Skeletal muscle tissue (tissue), 4 donors: ENCODE results near the gene ANAPC2. TPM values are rescaled to one million over a fixed set of nuclear protein-coding genes. Genes with fewer than 3 reads are reported as not detected.

ENCODE experiments used
- H3K27ac ChIP-seq: one replicate; pipeline ENCODE4 v1.7.0; 2013; ENCODE audit warnings: mild to moderate bottlenecking, low read depth, low read length, inconsistent platforms
- H3K27me3 ChIP-seq, 3 donors: one replicate each; pipeline ENCODE4 v1.7.0; 2013; ENCODE audit warnings: low read length in 3 of 3; ENCODE audit not compliant: control insufficient read depth in 3 of 3, insufficient read depth in 3 of 3
- H3K36me3 ChIP-seq, 3 donors: one replicate each; pipeline ENCODE4 v1.7.0; 2013; ENCODE audit warnings: low read length in 3 of 3; ENCODE audit not compliant: control insufficient read depth in 3 of 3, insufficient read depth in 3 of 3
- H3K4me1 ChIP-seq, 3 donors: one replicate each; pipeline ENCODE4 v1.7.0; 2013; ENCODE audit warnings: low read length in 3 of 3, mild to moderate bottlenecking in 3 of 3; ENCODE audit not compliant: control insufficient read depth in 3 of 3, insufficient read depth in 3 of 3
- H3K4me3 ChIP-seq, 3 donors: one replicate each; pipeline ENCODE4 v1.7.0; 2013; ENCODE audit warnings: low read length in 3 of 3
- H3K9ac ChIP-seq, 3 donors: one replicate each; pipeline ENCODE4 v1.7.0; 2013; ENCODE audit warnings: low read length in 3 of 3, mild to moderate bottlenecking in 3 of 3, moderate library complexity in 2 of 3, low read depth in 1 of 3
- H3K9me3 ChIP-seq, 3 donors: one replicate each; pipeline ENCODE4 v1.7.0; 2013; ENCODE audit warnings: low read length in 3 of 3; ENCODE audit not compliant: control insufficient read depth in 3 of 3
- total RNA-seq: library from RNA; depleted of rRNA; stranded (reverse); fragments of >200 nt; gene quantifications from one replicate; pipeline ENCODE4 v1.2.3, GENCODE V29; 2014
- donor health status: Osteomylitis.

ANAPC2 gene
- total RNA-seq, 1 donor from 2014 or later: 21.4 TPM

DNA sequence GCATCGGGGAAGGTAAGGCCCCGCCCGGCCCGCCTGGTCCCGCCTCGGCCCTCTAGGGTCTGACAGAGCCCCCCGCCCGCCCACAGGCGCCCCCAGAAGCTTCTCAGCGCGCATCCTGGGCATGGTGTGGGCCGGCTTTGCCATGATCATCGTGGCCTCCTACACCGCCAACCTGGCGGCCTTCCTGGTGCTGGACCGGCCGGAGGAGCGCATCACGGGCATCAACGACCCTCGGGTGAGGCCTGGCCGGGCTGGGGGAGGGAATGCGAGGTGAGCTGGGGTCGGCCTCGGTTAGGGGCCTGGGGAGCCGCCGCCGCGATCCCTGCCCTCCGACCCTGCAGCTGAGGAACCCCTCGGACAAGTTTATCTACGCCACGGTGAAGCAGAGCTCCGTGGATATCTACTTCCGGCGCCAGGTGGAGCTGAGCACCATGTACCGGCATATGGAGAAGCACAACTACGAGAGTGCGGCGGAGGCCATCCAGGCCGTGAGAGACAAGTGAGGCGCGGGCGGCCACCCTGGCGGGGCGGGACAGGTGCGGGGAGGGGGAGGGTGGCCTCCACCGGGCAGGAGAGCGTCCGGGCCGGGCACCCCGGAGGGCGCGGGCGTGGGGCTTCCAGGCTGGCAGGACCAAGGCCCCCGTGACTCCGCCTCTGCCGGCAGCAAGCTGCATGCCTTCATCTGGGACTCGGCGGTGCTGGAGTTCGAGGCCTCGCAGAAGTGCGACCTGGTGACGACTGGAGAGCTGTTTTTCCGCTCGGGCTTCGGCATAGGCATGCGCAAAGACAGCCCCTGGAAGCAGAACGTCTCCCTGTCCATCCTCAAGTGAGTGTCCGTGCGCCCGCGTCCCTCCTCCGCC lies 25.6 kb downstream of the ANAPC2 start:
- Histone ChIP-seq H3K27ac (no peak overlapping the region), H3K4me3 (no peak overlapping the region), H3K9ac (no peak overlapping the region), H3K36me3 (no peaks in the 10 kb centered on the region), H3K4me1 (peaks cover 3 to 11% (median 5%) of the 10 kb centered on the region in 3 donors), H3K9me3 (no peaks in the 10 kb centered on the region), H3K27me3 (peaks cover 73 to 93% (median 86%) of the 10 kb centered on the region in 3 donors)

- H3K9ac ChIP-seq: no peak overlapping the region
- H3K27me3 ChIP-seq: peaks cover 78 to 91% (median 86%) of the 10 kb centered on the region in 3 donors
- no peaks in the 10 kb centered on the region for H3K36me3 ChIP-seq
- H3K4me1 ChIP-seq: peaks cover 3 to 11% (median 5%) of the 10 kb centered on the region in 3 donors
- no peak overlapping the region for H3K27ac ChIP-seq
- no peak overlapping the region for H3K4me3 ChIP-seq
- no peaks in the 10 kb centered on the region for H3K9me3 ChIP-seq
Observed at GRCh38 chr9:137161558-137162486, 26.5 kb downstream of the ANAPC2 start.

DNA sequence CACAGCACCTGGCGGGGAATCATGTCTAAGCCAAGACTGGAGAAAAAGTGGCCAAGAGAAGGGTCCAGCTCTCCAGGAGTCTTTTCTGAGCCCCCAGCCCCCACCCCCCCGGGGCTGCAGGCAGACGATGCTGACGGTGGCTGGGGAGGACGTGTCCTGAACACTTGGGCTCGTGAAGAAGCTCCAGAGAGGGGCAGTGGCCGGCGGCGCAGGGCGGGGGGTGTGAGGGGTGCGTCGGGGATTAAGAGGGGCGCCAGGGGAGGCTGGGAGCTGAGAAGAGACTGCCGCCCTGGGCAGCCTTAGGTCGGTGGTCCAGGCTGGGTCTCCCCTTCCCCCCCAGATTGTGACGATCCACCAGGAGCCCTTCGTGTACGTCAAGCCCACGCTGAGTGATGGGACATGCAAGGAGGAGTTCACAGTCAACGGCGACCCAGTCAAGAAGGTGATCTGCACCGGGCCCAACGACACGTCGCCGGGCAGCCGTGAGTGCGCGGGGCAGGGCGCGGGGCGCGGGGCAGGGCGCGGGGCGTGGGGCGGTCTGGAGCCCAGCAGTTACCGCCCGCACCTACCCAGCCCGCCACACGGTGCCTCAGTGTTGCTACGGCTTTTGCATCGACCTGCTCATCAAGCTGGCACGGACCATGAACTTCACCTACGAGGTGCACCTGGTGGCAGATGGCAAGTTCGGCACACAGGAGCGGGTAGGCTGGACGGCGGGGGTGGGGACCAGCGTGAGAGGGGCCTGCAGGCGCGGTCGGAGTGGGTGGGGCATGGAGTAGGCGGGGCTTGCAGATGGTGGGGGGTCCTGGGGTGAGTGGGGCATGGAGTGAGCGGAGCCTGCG lies 27.4 kb downstream of the ANAPC2 start:
- Histone ChIP-seq H3K9ac (no peak overlapping the region), H3K27me3 (peaks cover 78 to 91% (median 85%) of the 10 kb centered on the region in 3 donors), H3K36me3 (no peaks in the 10 kb centered on the region), H3K4me1 (peaks cover 3 to 15% (median 8%) of the 10 kb centered on the region in 3 donors), H3K4me3 (no peak overlapping the region), H3K27ac (no peak overlapping the region), H3K9me3 (no peaks in the 10 kb centered on the region)

DNA sequence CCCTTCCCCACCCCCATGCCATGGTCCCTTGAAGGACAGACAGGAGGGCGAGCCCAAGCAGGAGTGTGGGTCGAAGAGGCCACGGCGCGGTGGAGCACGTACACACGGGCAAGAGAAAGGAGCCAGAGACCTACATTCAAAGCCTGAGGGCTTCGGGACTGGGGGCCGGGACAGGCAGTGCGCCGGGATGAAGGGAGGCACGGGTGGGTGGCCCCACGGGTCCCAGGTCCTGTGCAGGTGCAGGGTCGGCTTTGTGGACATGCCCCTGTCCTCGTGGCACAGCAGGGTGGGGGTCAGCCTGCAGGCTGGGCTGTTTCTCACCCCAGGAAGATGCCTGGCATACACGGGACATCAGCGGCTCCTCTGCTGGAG lies 28.3 kb downstream of the ANAPC2 start:
- Histone ChIP-seq H3K9ac (no peak overlapping the region), H3K27ac (no peak overlapping the region), H3K36me3 (no peaks in the 10 kb centered on the region), H3K4me1 (peaks cover 3 to 15% (median 8%) of the 10 kb centered on the region in 3 donors), H3K9me3 (no peaks in the 10 kb centered on the region), H3K27me3 (peaks cover 78 to 91% (median 85%) of the 10 kb centered on the region in 3 donors), H3K4me3 (no peak overlapping the region)

DNA sequence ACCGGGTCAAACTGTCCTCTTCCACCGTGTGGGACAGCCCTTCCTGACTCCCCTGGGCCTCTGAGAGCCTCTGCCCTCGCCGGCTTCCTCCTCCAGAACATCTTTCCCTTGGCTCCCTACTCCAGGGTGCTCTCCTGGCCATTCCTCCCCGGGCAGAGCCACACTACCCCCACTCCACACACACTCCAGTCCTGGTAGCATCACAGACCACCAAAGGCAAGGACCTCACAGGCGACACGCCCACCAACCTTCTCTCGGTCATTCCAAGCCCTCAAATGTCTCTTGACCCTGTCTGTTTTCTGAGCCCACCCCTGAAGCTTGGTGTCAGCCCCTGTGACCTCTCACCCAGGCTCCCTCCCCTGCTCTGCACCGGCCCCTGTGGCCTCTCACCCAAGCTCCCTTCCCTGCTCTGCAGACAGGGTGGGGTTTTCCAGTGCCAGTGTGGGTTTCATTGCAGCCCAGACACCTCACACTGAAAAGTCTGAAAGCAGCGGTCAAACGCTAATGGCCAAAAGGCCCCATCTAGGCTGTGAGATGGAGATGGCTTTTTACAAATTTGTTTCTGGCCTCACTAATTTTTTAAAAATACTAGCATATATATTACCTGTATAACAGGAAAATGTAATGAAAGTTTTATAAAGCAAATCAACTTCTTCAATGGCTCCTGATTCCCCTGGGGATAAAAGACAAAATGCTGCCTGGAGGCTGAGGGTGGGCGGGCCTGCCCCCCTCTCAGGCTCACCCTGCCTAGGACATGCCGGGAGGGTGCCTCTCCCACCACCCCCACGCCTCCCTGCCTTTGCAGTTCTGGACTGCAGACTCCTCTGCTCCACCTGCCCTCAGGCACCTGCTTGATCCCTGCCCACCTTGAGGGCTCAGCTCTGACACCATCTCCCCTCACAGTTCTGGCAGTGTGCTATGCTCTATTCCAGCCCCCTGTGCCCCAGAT lies 29.0 kb downstream of the ANAPC2 start:
- Histone ChIP-seq H3K9ac (no peak overlapping the region), H3K27ac (no peak overlapping the region), H3K36me3 (no peaks in the 10 kb centered on the region), H3K4me1 (peaks cover 3 to 15% (median 8%) of the 10 kb centered on the region in 3 donors), H3K4me3 (no peak overlapping the region), H3K27me3 (peaks cover 72 to 88% (median 80%) of the 10 kb centered on the region in 3 donors), H3K9me3 (no peaks in the 10 kb centered on the region)

DNA sequence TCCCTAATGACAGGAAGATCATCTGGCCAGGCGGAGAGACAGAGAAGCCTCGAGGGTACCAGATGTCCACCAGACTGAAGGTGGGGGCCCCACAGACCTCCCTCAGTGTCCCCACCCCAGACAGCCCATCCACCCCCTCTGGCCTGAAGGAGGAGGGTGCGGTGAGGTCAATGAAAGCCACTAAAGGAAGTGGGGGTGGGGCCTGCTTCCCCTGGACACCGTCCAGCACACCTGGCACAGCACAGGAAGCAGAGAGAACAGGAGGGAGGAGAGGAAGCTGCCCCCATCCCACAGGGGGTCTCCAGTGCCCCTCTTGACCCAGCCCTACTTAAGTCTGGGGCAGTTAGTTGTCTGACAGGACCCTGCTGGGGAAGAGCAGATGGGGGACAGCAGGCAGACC lies 29.7 kb downstream of the ANAPC2 start:
- Histone ChIP-seq H3K9me3 (no peaks in the 10 kb centered on the region), H3K27ac (no peak overlapping the region), H3K4me3 (no peak overlapping the region), H3K4me1 (peaks cover 3 to 15% (median 8%) of the 10 kb centered on the region in 3 donors), H3K36me3 (no peaks in the 10 kb centered on the region), H3K27me3 (peaks cover 65 to 81% (median 73%) of the 10 kb centered on the region in 3 donors), H3K9ac (no peak overlapping the region)

- Histone ChIP-seq H3K27me3 (peaks cover 66 to 74% (median 74%) of the 10 kb centered on the region in 3 donors), H3K9ac (no peak overlapping the region), H3K4me3 (no peak overlapping the region), H3K27ac (no peak overlapping the region), H3K36me3 (no peaks in the 10 kb centered on the region), H3K4me1 (peaks cover 0 to 8% (median 4%) of the 10 kb centered on the region in 3 donors), H3K9me3 (no peaks in the 10 kb centered on the region)
Observed at GRCh38 chr9:137157618-137158415, 30.5 kb downstream of the ANAPC2 start.

GRCh38 chr9:137156567-137157375 lies 31.6 kb downstream of the ANAPC2 start:
- Histone ChIP-seq H3K36me3 (no peaks in the 10 kb centered on the region), H3K9me3 (no peaks in the 10 kb centered on the region), H3K4me1 (peaks cover 0 to 4% (median 4%) of the 10 kb centered on the region in 3 donors), H3K27me3 (peaks cover 64 to 72% (median 70%) of the 10 kb centered on the region in 3 donors), H3K9ac (no peak overlapping the region), H3K27ac (no peak overlapping the region), H3K4me3 (no peak overlapping the region)
